ENCODE measurements around the gene IL2RA.

Gene IL2RA

GRCh38 chr10:5976512-5977470, 85.4 kb downstream of the IL2RA start:
- peak overlapping the region; percentile 49 for H3K4me3 ChIP-seq (ENCODE audit: extremely low read depth, insufficient read depth, low read length, poor library complexity, severe bottlenecking)
- H3K4me1 ChIP-seq (ENCODE audit: control insufficient read depth, insufficient read depth, low read length, poor library complexity, severe bottlenecking), result no peaks in the 10 kb centered on the region
- no peaks in the 10 kb centered on the region for H3K9me3 ChIP-seq (ENCODE audit: control insufficient read depth, low read length)
- 1 to 2% methylated on average over 64 to 69 of the region's 82 CpGs for WGBS, 2 experiments (ENCODE audit: insufficient coverage in 2 of 2)
- H3K27ac ChIP-seq (ENCODE audit: low read depth, low read length, severe bottlenecking), result no peak overlapping the region
- H3K36me3 ChIP-seq (ENCODE audit: control insufficient read depth, insufficient read depth, low read length), result no peaks in the 10 kb centered on the region

GRCh38 chr10:5975641-5976473, 86.3 kb downstream of the IL2RA start:
- no peak overlapping the region for H3K4me3 ChIP-seq (ENCODE audit: extremely low read depth, insufficient read depth, low read length, poor library complexity, severe bottlenecking)

GRCh38 chr10:5973069-5973468, 89.1 kb downstream of the IL2RA start:
- WGBS, 2 experiments (ENCODE audit: insufficient coverage in 2 of 2), result 92% methylated on average over 2 of the region's 4 CpGs; no CpG with 5 or more reads in 1 of the 2 experiments
- H3K36me3 ChIP-seq (ENCODE audit: control insufficient read depth, insufficient read depth, low read length), result no peaks in the 10 kb centered on the region
- no peaks in the 10 kb centered on the region for H3K9me3 ChIP-seq (ENCODE audit: control insufficient read depth, low read length)
- peaks cover 2% of the 10 kb centered on the region for H3K4me1 ChIP-seq (ENCODE audit: control insufficient read depth, insufficient read depth, low read length, poor library complexity, severe bottlenecking)
- H3K27ac ChIP-seq (ENCODE audit: low read depth, low read length, severe bottlenecking), result no peak overlapping the region
- H3K4me3 ChIP-seq (ENCODE audit: extremely low read depth, insufficient read depth, low read length, poor library complexity, severe bottlenecking), result no peak overlapping the region

More at GRCh38 chr10:5975641-5976473, 86.3 kb downstream of the IL2RA start:
- no peaks in the 10 kb centered on the region for H3K4me1 ChIP-seq (ENCODE audit: control insufficient read depth, insufficient read depth, low read length, poor library complexity, severe bottlenecking)
- H3K36me3 ChIP-seq (ENCODE audit: control insufficient read depth, insufficient read depth, low read length), result no peaks in the 10 kb centered on the region
- H3K27ac ChIP-seq (ENCODE audit: low read depth, low read length, severe bottlenecking), result no peak overlapping the region
- no peaks in the 10 kb centered on the region for H3K9me3 ChIP-seq (ENCODE audit: control insufficient read depth, low read length)
- WGBS, 2 experiments (ENCODE audit: insufficient coverage in 2 of 2), result 77 to 83% methylated on average over 19 to 20 of the region's 20 CpGs

GRCh38 chr10:5971886-5972285, 90.3 kb downstream of the IL2RA start:
- peaks cover 2% of the 10 kb centered on the region for H3K4me1 ChIP-seq (ENCODE audit: control insufficient read depth, insufficient read depth, low read length, poor library complexity, severe bottlenecking)
- no peaks in the 10 kb centered on the region for H3K36me3 ChIP-seq (ENCODE audit: control insufficient read depth, insufficient read depth, low read length)
- no peak overlapping the region for H3K4me3 ChIP-seq (ENCODE audit: extremely low read depth, insufficient read depth, low read length, poor library complexity, severe bottlenecking)
- no peak overlapping the region for H3K27ac ChIP-seq (ENCODE audit: low read depth, low read length, severe bottlenecking)
- H3K9me3 ChIP-seq (ENCODE audit: control insufficient read depth, low read length), result no peaks in the 10 kb centered on the region
- 85 to 92% methylated on average over 2 to 4 of the region's 4 CpGs for whole genome bisulfite sequencing, 2 experiments (ENCODE audit: insufficient coverage in 2 of 2)

GRCh38 chr10:5971315-5971832, 90.8 kb downstream of the IL2RA start:
- Histone ChIP-seq H3K4me3 (ENCODE audit: extremely low read depth, insufficient read depth, low read length, poor library complexity, severe bottlenecking) (no peak overlapping the region), H3K36me3 (ENCODE audit: control insufficient read depth, insufficient read depth, low read length) (no peaks in the 10 kb centered on the region), H3K4me1 (ENCODE audit: control insufficient read depth, insufficient read depth, low read length, poor library complexity, severe bottlenecking) (peaks cover 2% of the 10 kb centered on the region), H3K9me3 (ENCODE audit: control insufficient read depth, low read length) (no peaks in the 10 kb centered on the region), H3K27ac (ENCODE audit: low read depth, low read length, severe bottlenecking) (no peak overlapping the region)
- 82 to 89% methylated on average over 5 to 7 of the region's 8 CpGs for WGBS, 2 experiments (ENCODE audit: insufficient coverage in 2 of 2)

DNA sequence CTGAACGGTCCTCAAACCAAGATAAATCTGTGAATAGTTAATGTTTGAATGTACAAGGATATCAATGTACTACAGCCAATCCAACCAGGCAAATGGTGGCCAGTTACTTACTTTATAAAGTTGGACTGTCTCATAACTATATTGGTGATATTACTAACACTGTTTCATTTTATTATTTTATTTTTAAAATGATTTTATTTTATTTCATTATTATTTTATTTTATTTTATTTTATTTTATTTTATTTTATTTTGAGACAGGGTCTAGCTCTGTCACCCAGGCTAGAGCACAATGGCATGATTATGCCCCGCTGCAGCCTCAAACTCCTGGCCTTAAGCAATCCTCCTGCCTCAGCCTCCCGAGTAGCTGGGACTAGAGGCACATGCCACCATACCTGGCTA, 91.6 kb downstream of the IL2RA start:
- Histone ChIP-seq H3K4me3 (ENCODE audit: extremely low read depth, insufficient read depth, low read length, poor library complexity, severe bottlenecking) (no peak overlapping the region), H3K27ac (ENCODE audit: low read depth, low read length, severe bottlenecking) (no peak overlapping the region), H3K9me3 (ENCODE audit: control insufficient read depth, low read length) (no peaks in the 10 kb centered on the region), H3K4me1 (ENCODE audit: control insufficient read depth, insufficient read depth, low read length, poor library complexity, severe bottlenecking) (peaks cover 2% of the 10 kb centered on the region), H3K36me3 (ENCODE audit: control insufficient read depth, insufficient read depth, low read length) (no peaks in the 10 kb centered on the region)
- WGBS, 2 experiments (ENCODE audit: insufficient coverage in 2 of 2), result 94 to 100% methylated on average over 1 to 2 of the region's 3 CpGs

DNA sequence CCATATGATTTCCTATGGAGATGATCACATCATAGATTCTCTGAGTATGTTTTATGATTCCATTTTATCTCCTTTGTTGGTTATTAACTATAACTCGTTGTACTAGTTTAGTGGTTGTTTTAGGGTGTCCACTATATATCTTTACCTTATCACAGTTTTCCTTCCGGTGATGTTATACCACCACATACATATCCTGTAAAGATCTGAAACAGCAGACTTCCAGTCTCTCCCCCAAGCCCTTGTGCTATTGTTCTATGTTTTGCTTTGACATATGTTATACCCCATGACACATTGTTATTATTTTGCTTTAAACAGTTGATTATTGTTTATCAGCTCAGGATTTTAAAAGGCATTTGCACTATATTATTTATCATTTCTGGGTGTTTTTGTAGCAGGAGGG, 92.1 kb downstream of the IL2RA start:
- H3K9me3 ChIP-seq (ENCODE audit: control insufficient read depth, low read length), result no peaks in the 10 kb centered on the region
- no peak overlapping the region for H3K4me3 ChIP-seq (ENCODE audit: extremely low read depth, insufficient read depth, low read length, poor library complexity, severe bottlenecking)
- H3K27ac ChIP-seq (ENCODE audit: low read depth, low read length, severe bottlenecking), result no peak overlapping the region
- WGBS, 2 experiments (ENCODE audit: insufficient coverage in 2 of 2), result no CpG with 5 or more reads among the region's 2 CpGs
- peaks cover 2% of the 10 kb centered on the region for H3K4me1 ChIP-seq (ENCODE audit: control insufficient read depth, insufficient read depth, low read length, poor library complexity, severe bottlenecking)
- H3K36me3 ChIP-seq (ENCODE audit: control insufficient read depth, insufficient read depth, low read length), result no peaks in the 10 kb centered on the region

DNA sequence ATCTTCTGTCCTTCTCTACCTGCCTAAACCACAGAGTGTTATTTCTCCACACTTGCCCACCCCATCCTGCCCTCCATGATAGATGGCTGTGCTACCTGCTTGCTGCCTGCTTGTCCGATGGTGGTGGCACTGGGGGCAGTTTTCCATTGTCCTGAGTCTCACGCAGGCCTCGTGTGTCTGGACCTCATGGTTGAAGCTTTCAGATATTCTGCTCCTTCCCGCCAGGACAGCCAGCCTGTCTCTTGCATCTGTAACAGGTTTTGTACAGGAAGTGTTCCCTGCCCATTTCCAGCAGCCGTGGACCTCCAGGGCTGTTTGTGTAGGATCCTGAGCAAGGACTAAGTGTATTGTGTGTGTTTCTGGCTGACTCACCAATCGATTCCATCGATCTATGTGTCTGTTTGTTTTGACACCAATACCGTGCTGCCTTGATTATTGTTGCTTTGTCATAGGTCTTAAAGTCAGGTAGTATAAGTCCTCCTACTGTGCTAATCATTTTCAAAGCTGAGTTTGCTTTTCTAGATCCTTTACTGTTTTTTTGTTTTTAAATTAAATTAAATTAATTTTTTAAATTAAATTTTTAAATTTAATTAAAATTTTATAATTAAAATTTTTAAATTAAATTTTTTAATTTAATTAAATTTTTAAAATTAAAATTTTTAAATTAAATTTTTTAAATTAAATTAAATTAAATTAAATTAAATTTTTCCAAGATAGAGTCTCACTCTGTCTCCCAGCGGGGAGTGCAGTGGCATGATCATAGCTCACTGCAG, 93.3 kb downstream of the IL2RA start:
- Histone ChIP-seq H3K36me3 (ENCODE audit: control insufficient read depth, insufficient read depth, low read length) (no peaks in the 10 kb centered on the region), H3K27ac (ENCODE audit: low read depth, low read length, severe bottlenecking) (no peak overlapping the region), H3K4me1 (ENCODE audit: control insufficient read depth, insufficient read depth, low read length, poor library complexity, severe bottlenecking) (peaks cover 2% of the 10 kb centered on the region), H3K4me3 (ENCODE audit: extremely low read depth, insufficient read depth, low read length, poor library complexity, severe bottlenecking) (no peak overlapping the region), H3K9me3 (ENCODE audit: control insufficient read depth, low read length) (no peaks in the 10 kb centered on the region)
- 91 to 94% methylated on average over 7 to 9 of the region's 9 CpGs for WGBS, 2 experiments (ENCODE audit: insufficient coverage in 2 of 2)

- H3K27ac ChIP-seq (ENCODE audit: low read depth, low read length, severe bottlenecking), result no peak overlapping the region
- 77 to 85% methylated on average over 4 of the region's 5 CpGs for whole genome bisulfite sequencing, 2 experiments (ENCODE audit: insufficient coverage in 2 of 2)
- H3K4me3 ChIP-seq (ENCODE audit: extremely low read depth, insufficient read depth, low read length, poor library complexity, severe bottlenecking), result no peak overlapping the region
- H3K9me3 ChIP-seq (ENCODE audit: control insufficient read depth, low read length), result no peaks in the 10 kb centered on the region
- H3K4me1 ChIP-seq (ENCODE audit: control insufficient read depth, insufficient read depth, low read length, poor library complexity, severe bottlenecking), result peaks cover 2% of the 10 kb centered on the region
- H3K36me3 ChIP-seq (ENCODE audit: control insufficient read depth, insufficient read depth, low read length), result no peaks in the 10 kb centered on the region
These were observed 94.0 kb downstream of the IL2RA start for GRCh38 chr10:5968037-5968680.

DNA sequence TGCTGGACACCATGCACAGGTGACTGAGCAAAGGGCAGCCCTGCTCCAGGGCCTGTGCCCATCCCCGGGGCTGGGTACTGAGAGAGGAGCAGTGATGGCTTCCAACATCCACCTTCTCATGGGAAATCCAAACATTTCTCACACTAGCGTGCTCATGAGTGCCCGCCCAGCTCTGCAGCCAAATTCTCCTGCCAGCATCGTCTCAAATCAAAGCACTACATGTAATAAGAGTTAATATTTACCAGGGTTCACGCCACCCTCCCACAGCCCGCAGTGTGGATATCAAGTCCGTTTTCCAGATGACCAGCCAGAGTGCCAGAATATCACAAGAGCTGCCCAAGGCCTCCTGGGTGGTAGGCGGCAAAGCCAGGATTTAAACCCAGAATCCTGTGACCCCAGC, 96.9 kb downstream of the IL2RA start:
- peaks cover 7% of the 10 kb centered on the region for H3K4me1 ChIP-seq (ENCODE audit: control insufficient read depth, insufficient read depth, low read length, poor library complexity, severe bottlenecking)
- no peak overlapping the region for H3K4me3 ChIP-seq (ENCODE audit: extremely low read depth, insufficient read depth, low read length, poor library complexity, severe bottlenecking)
- no peak overlapping the region for H3K27ac ChIP-seq (ENCODE audit: low read depth, low read length, severe bottlenecking)
- WGBS, 2 experiments (ENCODE audit: insufficient coverage in 2 of 2), result 84 to 90% methylated on average over 5 to 7 of the region's 8 CpGs
- H3K9me3 ChIP-seq (ENCODE audit: control insufficient read depth, low read length), result no peaks in the 10 kb centered on the region
- H3K36me3 ChIP-seq (ENCODE audit: control insufficient read depth, insufficient read depth, low read length), result no peaks in the 10 kb centered on the region

Data from mesodermal cell (in vitro differentiated cells).